GM21367 (cell line): ENCODE results near the gene BLVRA.
"Not testable (repeated sequence)": the region's sequence is repeated elsewhere in the genome, so short reads cannot be mapped to it uniquely, and the experiment has no call there.

Source experiments
- ATAC-seq: cut with Tn5 transposase; IDR thresholded peaks from one replicate; pipeline ENCODE4 v1.9.1; 2021; ENCODE audit not compliant: unreplicated experiment

Gene BLVRA

GRCh38 chr7:43758029-43758821 is at the start of gene BLVRA:
Gene BLVRA (plus strand): TSS chr7:43758680. CDS start chr7:43771159, 12,479 bp downstream.
- ATAC-seq, result peak; percentile 66

GRCh38 chr7:43711503-43711902 is 47.0 kb upstream of the BLVRA start:
- ATAC-seq, result no peak

- ATAC-seq, result not testable (repeated sequence)
These were observed 42.5 kb upstream of the BLVRA start for GRCh38 chr7:43715966-43716365.

GRCh38 chr7:43716598-43716997 is 41.9 kb upstream of the BLVRA start:
- ATAC-seq, result no peak

- ATAC-seq, result no peak
These were observed 37.2 kb upstream of the BLVRA start for GRCh38 chr7:43721193-43721806.

- ATAC-seq, result no peak
These were observed 35.5 kb upstream of the BLVRA start for GRCh38 chr7:43723007-43723341.

- ATAC-seq, result no peak
These were observed 33.2 kb upstream of the BLVRA start for GRCh38 chr7:43725251-43725650.

GRCh38 chr7:43726466-43726865 is 32.0 kb upstream of the BLVRA start:
- ATAC-seq, result no peak

GRCh38 chr7:43727003-43727402 is 31.5 kb upstream of the BLVRA start:
- ATAC-seq, result no peak

- ATAC-seq, result no peak
These were observed 31.0 kb upstream of the BLVRA start for GRCh38 chr7:43727494-43727893.

- peak; percentile 69 for ATAC-seq
These were observed 29.1 kb upstream of the BLVRA start, which contains the start of gene COA1 for GRCh38 chr7:43729214-43729923. Gene COA1 (minus strand): TSS chr7:43729523. CDS start chr7:43648614, 80,909 bp downstream.

- ATAC-seq, result peak; percentile 9
These were observed 28.6 kb upstream of the BLVRA start for GRCh38 chr7:43729924-43730248.

GRCh38 chr7:43731494-43731893 is 27.0 kb upstream of the BLVRA start:
- ATAC-seq, result not testable (repeated sequence)

- not testable (repeated sequence) for ATAC-seq
These were observed 23.7 kb upstream of the BLVRA start for GRCh38 chr7:43734575-43735332.

- no peak for ATAC-seq
These were observed 23.1 kb upstream of the BLVRA start for GRCh38 chr7:43735403-43735801.

GRCh38 chr7:43735802-43736603 is 22.5 kb upstream of the BLVRA start:
- ATAC-seq, result peak; percentile 57

GRCh38 chr7:43737467-43738127 is 20.9 kb upstream of the BLVRA start:
- ATAC-seq, result no peak

- ATAC-seq, result no peak
These were observed 15.8 kb upstream of the BLVRA start for GRCh38 chr7:43742692-43743091.

GRCh38 chr7:43747328-43748105 is 11.0 kb upstream of the BLVRA start:
- no peak for ATAC-seq
